H1 (cell line): Measurements from ENCODE around the gene SCGB1D2. TPM values are rescaled to one million over a fixed set of nuclear protein-coding genes. Genes with fewer than 3 reads are reported as not detected.

Experiments used
- CTCF ChIA-PET: fragments of 300-600 bp; sonication (Branson Sonifier 250); formaldehyde crosslinking; loops from one replicate; lab custom pipeline; 2021; ENCODE audit not compliant: partially characterized antibody; lab: Charles Lee
- POLR2A ChIA-PET: fragments of 300-600 bp; sonication (Branson Sonifier 250); formaldehyde crosslinking; loops from one replicate; lab custom pipeline; 2021; ENCODE audit warnings: inconsistent platforms; ENCODE audit not compliant: partially characterized antibody; lab: Charles Lee
- DNase-seq, 2 experiments: peaks; one replicate each; pipeline versions ENCODE4 v3.0.0 to v3.0.0-alpha.2; 2010 to 2022; ENCODE audit warnings: low spot score in 2 of 2, low read depth in 1 of 2, mixed read lengths in 1 of 2
- FAIRE-seq: peaks from 2 replicates; lab custom pipeline; 2011; peaks lifted over from hg19 to GRCh38; lab: Jason Lieb, UNC
- H2AFZ ChIP-seq: 2 replicates; pipeline ENCODE4 v1.8.1; 2012; ENCODE audit warnings: low read length, inconsistent platforms
- H2AK5ac ChIP-seq: 2 replicates; pipeline ENCODE4 v1.6.1; 2013; ENCODE audit warnings: low read depth, low read length
- H2BK120ac ChIP-seq: replicated peaks from 2 replicates; pipeline ENCODE3; 2013; ENCODE audit warnings: low read depth, low read length, inconsistent platforms
- H2BK12ac ChIP-seq: 2 replicates; pipeline ENCODE4 v1.6.1; 2013; ENCODE audit warnings: low read depth, low read length
- H2BK15ac ChIP-seq: 2 replicates; pipeline ENCODE4 v1.6.1; 2013; ENCODE audit warnings: low read length
- H2BK20ac ChIP-seq: 2 replicates; pipeline ENCODE4 v1.6.1; 2013; ENCODE audit warnings: low read length
- H2BK5ac ChIP-seq: 2 replicates; pipeline ENCODE4 v1.6.1; 2013; ENCODE audit warnings: low read depth, low read length
- H3K14ac ChIP-seq: 2 replicates; pipeline ENCODE4 v1.6.1; 2013; ENCODE audit warnings: inconsistent platforms; ENCODE audit not compliant: insufficient read length
- H3K18ac ChIP-seq: 2 replicates; pipeline ENCODE4 v1.6.1; 2013; ENCODE audit warnings: low read length; ENCODE audit errors: extremely low read depth
- H3K23ac ChIP-seq: 2 replicates; pipeline ENCODE4 v1.6.1; 2013; ENCODE audit warnings: inconsistent platforms; ENCODE audit not compliant: insufficient read length
- H3K23me2 ChIP-seq: 2 replicates; pipeline ENCODE4 v1.6.1; 2013; ENCODE audit warnings: low read depth, low read length
- H3K27ac ChIP-seq: 2 replicates; pipeline ENCODE4 v1.6.1; 2011; ENCODE audit warnings: low read depth, low read length, inconsistent platforms
- H3K27me3 ChIP-seq, 4 experiments: replicated peaks in 1 of 4; 1 replicate in 1 of 4; 2 replicates in 3 of 4; pipeline versions ENCODE4 v1.6.1 to v1.8.1; 2011 to 2013; ENCODE audit warnings: low read length in 3 of 4, mild to moderate bottlenecking in 3 of 4, inconsistent platforms in 2 of 4, mixed read lengths in 2 of 4, moderate library complexity in 1 of 4; ENCODE audit not compliant: control insufficient read depth in 3 of 4, insufficient read depth in 3 of 4; ENCODE audit errors: extremely low read depth in 1 of 4
- H3K36me3 ChIP-seq, 4 experiments: 2 replicates each; pipeline versions ENCODE4 v1.6.1 to v1.8.1; 2011 to 2013; ENCODE audit warnings: mild to moderate bottlenecking in 4 of 4, low read length in 3 of 4, moderate library complexity in 2 of 4, control low read depth in 1 of 4, inconsistent platforms in 1 of 4; ENCODE audit not compliant: insufficient read depth in 4 of 4, control insufficient read depth in 2 of 4
- H3K4ac ChIP-seq: replicated peaks from 2 replicates; pipeline ENCODE3; 2013; ENCODE audit warnings: low read length, low read depth, mixed read lengths, inconsistent platforms; ENCODE audit not compliant: insufficient read length
- H3K4me1 ChIP-seq, 4 experiments: replicated peaks in 1 of 4; 1 replicate in 1 of 4; 2 replicates in 3 of 4; pipeline versions ENCODE4 v1.6.1 to v1.8.1; 2011 to 2013; ENCODE audit warnings: low read length in 3 of 4, inconsistent platforms in 2 of 4, mixed read lengths in 1 of 4; ENCODE audit not compliant: insufficient read depth in 4 of 4, control insufficient read depth in 3 of 4
- H3K4me2 ChIP-seq, 2 experiments: 2 replicates each; pipeline versions ENCODE4 v1.6.1 to v1.8.1; 2011 to 2013; ENCODE audit warnings: low read depth in 2 of 2, low read length in 2 of 2, control low read depth in 1 of 2, inconsistent platforms in 1 of 2, mild to moderate bottlenecking in 1 of 2; ENCODE audit not compliant: insufficient read depth in 1 of 2
- H3K4me3 ChIP-seq, 4 experiments: fragments of 200-600, 300-600 bp in 1 of 4; sonication (generic), shearing (Covaris generic), sonication (Bioruptor Twin) in 1 of 4; 2 replicates each; pipeline versions ENCODE4 v1.5.1 to v1.8.1; 2011 to 2016; ENCODE audit warnings: low read length in 4 of 4, low read depth in 3 of 4, control low read depth in 2 of 4, inconsistent platforms in 2 of 4, mild to moderate bottlenecking in 2 of 4, mixed read lengths in 1 of 4, moderate library complexity in 1 of 4; ENCODE audit not compliant: insufficient read depth in 2 of 4; ENCODE audit errors: extremely low read depth in 1 of 4
- H3K56ac ChIP-seq: replicated peaks from 2 replicates; pipeline ENCODE3; 2013; ENCODE audit warnings: low read depth, mild to moderate bottlenecking, mixed read lengths, low read length, inconsistent platforms; ENCODE audit not compliant: insufficient read length
- H3K79me1 ChIP-seq: 2 replicates; pipeline ENCODE4 v1.6.1; 2013; ENCODE audit warnings: low read depth, low read length, control low read depth
- H3K79me2 ChIP-seq, 2 experiments: 2 replicates each; pipeline versions ENCODE4 v1.6.1 to v1.8.1; 2012 to 2013; ENCODE audit warnings: low read length in 2 of 2, mild to moderate bottlenecking in 2 of 2, inconsistent platforms in 1 of 2; ENCODE audit not compliant: insufficient read depth in 2 of 2, control insufficient read depth in 1 of 2
- H3K9ac ChIP-seq, 4 experiments: replicated peaks in 1 of 4; 1 replicate in 1 of 4; 2 replicates in 3 of 4; pipeline versions ENCODE4 v1.6.1 to v1.8.1; 2011 to 2013; ENCODE audit warnings: low read depth in 3 of 4, low read length in 3 of 4, control low read depth in 2 of 4, mild to moderate bottlenecking in 2 of 4, moderate library complexity in 2 of 4, inconsistent platforms in 1 of 4; ENCODE audit errors: extremely low read depth in 1 of 4
- H3K9me3 ChIP-seq, 2 experiments: 2 replicates each; pipeline versions ENCODE4 v1.6.1 to v1.8.1; 2012 to 2013; ENCODE audit warnings: mild to moderate bottlenecking in 2 of 2, moderate library complexity in 2 of 2, control low read depth in 1 of 2, inconsistent platforms in 1 of 2, low read depth in 1 of 2, low read length in 1 of 2, mixed read lengths in 1 of 2; ENCODE audit not compliant: insufficient read depth in 2 of 2
- H4K20me1 ChIP-seq, 2 experiments: replicated peaks in 1 of 2; 2 replicates each; pipeline versions ENCODE3 to v1.8.1; 2011 to 2013; ENCODE audit warnings: inconsistent platforms in 2 of 2, low read length in 2 of 2, mild to moderate bottlenecking in 1 of 2; ENCODE audit not compliant: insufficient read depth in 2 of 2, control insufficient read depth in 1 of 2
- H4K5ac ChIP-seq: 2 replicates; pipeline ENCODE4 v1.6.1; 2013; ENCODE audit warnings: low read length, low read depth, mixed read lengths, inconsistent platforms; ENCODE audit not compliant: insufficient read length
- H4K8ac ChIP-seq: 2 replicates; pipeline ENCODE4 v1.8.0; 2013; ENCODE audit warnings: mild to moderate bottlenecking, moderate library complexity, low read length, inconsistent platforms; ENCODE audit not compliant: insufficient read depth; ENCODE audit errors: extremely low read depth
- H4K91ac ChIP-seq: replicated peaks from 2 replicates; pipeline ENCODE3; 2013; ENCODE audit warnings: low read length, mixed read lengths, inconsistent platforms; ENCODE audit not compliant: insufficient read length
- BACH1 ChIP-seq: IDR thresholded peaks from 2 replicates; pipeline ENCODE4 v1.6.1; 2012; ENCODE audit warnings: low read length, improper control_type of control experiment
- BCL11A ChIP-seq, 2 experiments: IDR thresholded peaks; one replicate each; pipeline ENCODE4 v1.6.1; 2011; ENCODE audit warnings: low read depth in 2 of 2, low read length in 2 of 2, mild to moderate bottlenecking in 2 of 2
- CHD1 ChIP-seq: IDR thresholded peaks from 2 replicates; pipeline ENCODE4 v1.6.1; 2012; ENCODE audit warnings: low read depth, low read length, improper control_type of control experiment
- EP300 ChIP-seq, 2 experiments: IDR thresholded peaks; 1 replicate in 1 of 2; 2 replicates in 1 of 2; pipeline ENCODE4 v1.6.1; 2011 to 2012; ENCODE audit warnings: low read depth in 2 of 2, low read length in 2 of 2, mild to moderate bottlenecking in 2 of 2, borderline replicate concordance in 1 of 2, inconsistent platforms in 1 of 2, moderate library complexity in 1 of 2
- GTF2F1 ChIP-seq: IDR thresholded peaks from 2 replicates; pipeline ENCODE4 v1.6.1; 2012; ENCODE audit warnings: low read depth, low read length, improper control_type of control experiment, borderline replicate concordance
- SRF ChIP-seq: IDR thresholded peaks from 2 replicates; pipeline ENCODE4 v1.6.1; 2011; ENCODE audit warnings: mild to moderate bottlenecking, low read depth, low read length, moderate library complexity
- WGBS, 2 experiments: shearing (Covaris generic) in 1 of 2; methylation state at CpG; one replicate each; pipeline versions ENCODE4 v1.1.6 to v1.1.7; 2013 to 2015; ENCODE audit warnings: low lambda C conversion rate in 2 of 2, mixed read lengths in 2 of 2, inconsistent platforms in 1 of 2, low coverage in 1 of 2, missing lambda C conversion rate in 1 of 2; ENCODE audit not compliant: insufficient replicate concordance in 2 of 2, insufficient coverage in 1 of 2, insufficient read length in 1 of 2; ENCODE audit errors: extremely low coverage in 1 of 2, missing lambda C conversion rate in 1 of 2; 5-methylcytosine and 5-hydroxymethylcytosine counted together
- polyA plus RNA-seq, 7 experiments: library from polyadenylated mRNA; depleted of rRNA in 3 of 7; stranded (reverse) in 5 of 7; unstranded in 2 of 7; fragments of >200 nt in 5 of 7; fragments of 200-250 nt in 2 of 7; gene quantifications; 1 replicate in 5 of 7; 2 replicates in 1 of 7; 4 replicates in 1 of 7; pipeline versions ENCODE4 v1.2.1 to v1.2.3, GENCODE V29; 2011 to 2013; ENCODE audit warnings: missing spikeins in 2 of 7, mixed read lengths in 2 of 7
- total RNA-seq: library from RNA; stranded (reverse); fragmentation: NEBNext Ultra II Directional; extraction: Animal tissue kit (Norgen Biotek cat#: 25700); gene quantifications from 2 replicates; pipeline ENCODE4 v1.2.1, GENCODE V29; 2021
- TF ChIP-seq, protein P1 (sequence below): IDR thresholded peaks from 2 replicates; pipeline ENCODE4 v1.6.1; 2011; ENCODE audit warnings: low read depth, mild to moderate bottlenecking, low read length; ENCODE audit not compliant: insufficient read depth
- TF ChIP-seq, protein P2 (sequence below): IDR thresholded peaks from 2 replicates; pipeline ENCODE4 v1.6.1; 2012; ENCODE audit warnings: low read length, inconsistent platforms

SCGB1D2 gene
- total and polyA plus RNA-seq, 2 of the 8 experiments (the other 6 are each of a cell fraction or from before 2014, with no cell fraction given) = not detected

DNA sequence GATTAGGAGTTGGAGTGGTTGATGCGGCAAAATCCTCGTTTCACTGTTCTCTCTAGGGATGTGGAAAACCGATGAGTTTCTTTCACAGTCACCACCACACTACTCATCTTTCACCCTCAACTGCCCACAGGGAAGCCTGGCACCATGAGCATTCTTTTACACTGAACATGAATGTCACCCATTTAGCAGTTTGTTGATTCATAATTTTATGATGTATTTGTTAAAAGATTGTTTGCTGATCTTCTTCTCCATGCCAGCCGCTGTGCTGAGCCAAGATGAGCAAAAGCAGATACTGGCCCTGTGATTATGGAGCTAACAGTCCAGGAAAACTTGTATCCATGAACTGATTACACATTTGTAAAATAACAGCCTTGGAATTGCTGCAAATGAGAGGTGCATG is 3.9 kb upstream of the SCGB1D2 start:
- Histone ChIP-seq H3K79me1 (no peaks in the 10 kb centered on the region), H3K27me3 (peaks cover 0 to 1% (median 0%) of the 10 kb centered on the region in 4 experiments; a peak in 1 of 7 replicates), H2BK120ac (no peak overlapping the region), H3K9ac (no peak overlapping the region), H2BK12ac (no peak overlapping the region), H3K4me2 (no peak overlapping the region), H3K36me3 (no peaks in the 10 kb centered on the region), H3K23me2 (peaks cover 3% of the 10 kb centered on the region; the same call in 1 of the 2 replicates), H2BK5ac (no peak overlapping the region), H3K79me2 (no peaks in the 10 kb centered on the region), H2BK15ac (no peak overlapping the region), H2AFZ (no peak overlapping the region), H4K20me1 (peaks cover 0 to 2% of the 10 kb centered on the region in 2 experiments), H3K4me3 (no peak overlapping the region), H3K14ac (no peak overlapping the region), H3K4ac (no peak overlapping the region), H2AK5ac (no peak overlapping the region), H3K27ac (no peak overlapping the region), H3K23ac (no peak overlapping the region), H3K9me3 (no peaks in the 10 kb centered on the region), H3K4me1 (peaks cover 0 to 5% (median under 1%) of the 10 kb centered on the region in 4 experiments; a peak in 4 of 7 replicates), H4K5ac (no peak overlapping the region), H4K91ac (no peak overlapping the region), H3K56ac (no peak overlapping the region), H2BK20ac (no peak overlapping the region), H3K18ac (no peak overlapping the region), H4K8ac (no peak overlapping the region)
- FAIRE-seq (no peak), DNase-seq (no peak)
- ChIA-PET POLR2A (no interaction called here), CTCF (no interaction called here)
- WGBS, 2 experiments = 84% methylated on average over 4 of the region's 4 CpGs; no CpG with 5 or more reads in 1 of the 2 experiments
- TF ChIP-seq, protein P1, sequence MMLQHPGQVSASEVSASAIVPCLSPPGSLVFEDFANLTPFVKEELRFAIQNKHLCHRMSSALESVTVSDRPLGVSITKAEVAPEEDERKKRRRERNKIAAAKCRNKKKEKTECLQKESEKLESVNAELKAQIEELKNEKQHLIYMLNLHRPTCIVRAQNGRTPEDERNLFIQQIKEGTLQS = no peak
- no peak for TF ChIP-seq BCL11A (IDR thresholded peaks at IDR 0.05; ENCODE audit: low read depth in 2 of 2, low read length in 2 of 2)
- TF ChIP-seq, protein P2, sequence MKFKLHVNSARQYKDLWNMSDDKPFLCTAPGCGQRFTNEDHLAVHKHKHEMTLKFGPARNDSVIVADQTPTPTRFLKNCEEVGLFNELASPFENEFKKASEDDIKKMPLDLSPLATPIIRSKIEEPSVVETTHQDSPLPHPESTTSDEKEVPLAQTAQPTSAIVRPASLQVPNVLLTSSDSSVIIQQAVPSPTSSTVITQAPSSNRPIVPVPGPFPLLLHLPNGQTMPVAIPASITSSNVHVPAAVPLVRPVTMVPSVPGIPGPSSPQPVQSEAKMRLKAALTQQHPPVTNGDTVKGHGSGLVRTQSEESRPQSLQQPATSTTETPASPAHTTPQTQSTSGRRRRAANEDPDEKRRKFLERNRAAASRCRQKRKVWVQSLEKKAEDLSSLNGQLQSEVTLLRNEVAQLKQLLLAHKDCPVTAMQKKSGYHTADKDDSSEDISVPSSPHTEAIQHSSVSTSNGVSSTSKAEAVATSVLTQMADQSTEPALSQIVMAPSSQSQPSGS = no peak
- TF ChIP-seq SRF = no peak
- no peak for TF ChIP-seq EP300 (IDR thresholded peaks at IDR 0.05; ENCODE audit: borderline replicate concordance in 1 of 2, low read depth in 2 of 2, low read length in 2 of 2)
- TF ChIP-seq BACH1 = no peak
- TF ChIP-seq GTF2F1 = no peak
- no peak for TF ChIP-seq CHD1
